ENCODE measurements around the gene CENPI.

GRCh38 chrX:101071582-101071981 lies 26.4 kb upstream of the CENPI start:
- TF ChIP-seq, protein P1, sequence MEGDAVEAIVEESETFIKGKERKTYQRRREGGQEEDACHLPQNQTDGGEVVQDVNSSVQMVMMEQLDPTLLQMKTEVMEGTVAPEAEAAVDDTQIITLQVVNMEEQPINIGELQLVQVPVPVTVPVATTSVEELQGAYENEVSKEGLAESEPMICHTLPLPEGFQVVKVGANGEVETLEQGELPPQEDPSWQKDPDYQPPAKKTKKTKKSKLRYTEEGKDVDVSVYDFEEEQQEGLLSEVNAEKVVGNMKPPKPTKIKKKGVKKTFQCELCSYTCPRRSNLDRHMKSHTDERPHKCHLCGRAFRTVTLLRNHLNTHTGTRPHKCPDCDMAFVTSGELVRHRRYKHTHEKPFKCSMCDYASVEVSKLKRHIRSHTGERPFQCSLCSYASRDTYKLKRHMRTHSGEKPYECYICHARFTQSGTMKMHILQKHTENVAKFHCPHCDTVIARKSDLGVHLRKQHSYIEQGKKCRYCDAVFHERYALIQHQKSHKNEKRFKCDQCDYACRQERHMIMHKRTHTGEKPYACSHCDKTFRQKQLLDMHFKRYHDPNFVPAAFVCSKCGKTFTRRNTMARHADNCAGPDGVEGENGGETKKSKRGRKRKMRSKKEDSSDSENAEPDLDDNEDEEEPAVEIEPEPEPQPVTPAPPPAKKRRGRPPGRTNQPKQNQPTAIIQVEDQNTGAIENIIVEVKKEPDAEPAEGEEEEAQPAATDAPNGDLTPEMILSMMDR (IDR thresholded peaks at IDR 0.05), result no peak
- TF ChIP-seq POLR2AphosphoS5 (IDR thresholded peaks at IDR 0.05), result no peak

Data from esophagus muscularis mucosa (tissue), 3 donors.